Astrocyte of the spinal cord (primary cell): ENCODE data around the gene RAB1B.
"Not testable (repeated sequence)": the region's sequence is repeated elsewhere in the genome, so short reads cannot be mapped to it uniquely, and the experiment has no call there.

Experiments
- DNase-seq: peaks from one replicate; pipeline ENCODE4 v3.0.0; 2011; ENCODE audit warnings: low read depth, low spot score
- H3K4me3 ChIP-seq: 2 replicates; pipeline ENCODE4 v1.5.1; 2011; ENCODE audit warnings: low read depth, mild to moderate bottlenecking, low read length, moderate library complexity
- in situ Hi-C: cut with HindIII; loops from 2 replicates; pipeline ENCODE4 v1.10.0; 2017; ENCODE audit warnings: low sequenced_read_pairs
- TF ChIP-seq, protein P1 (sequence below): IDR thresholded peaks from 2 replicates; pipeline ENCODE4 v1.5.1; 2012; ENCODE audit warnings: low read depth, mild to moderate bottlenecking, low read length, inconsistent platforms

The RAB1B gene

GRCh38 chr11:66315921-66316811, 47.7 kb downstream of the RAB1B start:
- TF ChIP-seq, protein P1, sequence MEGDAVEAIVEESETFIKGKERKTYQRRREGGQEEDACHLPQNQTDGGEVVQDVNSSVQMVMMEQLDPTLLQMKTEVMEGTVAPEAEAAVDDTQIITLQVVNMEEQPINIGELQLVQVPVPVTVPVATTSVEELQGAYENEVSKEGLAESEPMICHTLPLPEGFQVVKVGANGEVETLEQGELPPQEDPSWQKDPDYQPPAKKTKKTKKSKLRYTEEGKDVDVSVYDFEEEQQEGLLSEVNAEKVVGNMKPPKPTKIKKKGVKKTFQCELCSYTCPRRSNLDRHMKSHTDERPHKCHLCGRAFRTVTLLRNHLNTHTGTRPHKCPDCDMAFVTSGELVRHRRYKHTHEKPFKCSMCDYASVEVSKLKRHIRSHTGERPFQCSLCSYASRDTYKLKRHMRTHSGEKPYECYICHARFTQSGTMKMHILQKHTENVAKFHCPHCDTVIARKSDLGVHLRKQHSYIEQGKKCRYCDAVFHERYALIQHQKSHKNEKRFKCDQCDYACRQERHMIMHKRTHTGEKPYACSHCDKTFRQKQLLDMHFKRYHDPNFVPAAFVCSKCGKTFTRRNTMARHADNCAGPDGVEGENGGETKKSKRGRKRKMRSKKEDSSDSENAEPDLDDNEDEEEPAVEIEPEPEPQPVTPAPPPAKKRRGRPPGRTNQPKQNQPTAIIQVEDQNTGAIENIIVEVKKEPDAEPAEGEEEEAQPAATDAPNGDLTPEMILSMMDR: no peak
- DNase-seq: no peak
- peak overlapping the region; percentile 57 for H3K4me3 ChIP-seq
- in situ Hi-C loops: no loop called here

- peak; percentile 82 for DNase-seq
- peak within 1 kb of the TSS; percentile 57 for H3K4me3 ChIP-seq
- in situ Hi-C loops: no loop called here
- TF ChIP-seq, protein P1: no peak
These were observed 48.4 kb downstream of the RAB1B start, which contains the start of gene CD248 for GRCh38 chr11:66316849-66317251. TSS of gene CD248 (minus strand) at chr11:66317044. CDS start at chr11:66317027, 17 bp downstream.

- in situ Hi-C loops: no loop called here
- DNase-seq: no peak
These were observed 48.9 kb downstream of the RAB1B start for GRCh38 chr11:66317322-66317722.

DNA sequence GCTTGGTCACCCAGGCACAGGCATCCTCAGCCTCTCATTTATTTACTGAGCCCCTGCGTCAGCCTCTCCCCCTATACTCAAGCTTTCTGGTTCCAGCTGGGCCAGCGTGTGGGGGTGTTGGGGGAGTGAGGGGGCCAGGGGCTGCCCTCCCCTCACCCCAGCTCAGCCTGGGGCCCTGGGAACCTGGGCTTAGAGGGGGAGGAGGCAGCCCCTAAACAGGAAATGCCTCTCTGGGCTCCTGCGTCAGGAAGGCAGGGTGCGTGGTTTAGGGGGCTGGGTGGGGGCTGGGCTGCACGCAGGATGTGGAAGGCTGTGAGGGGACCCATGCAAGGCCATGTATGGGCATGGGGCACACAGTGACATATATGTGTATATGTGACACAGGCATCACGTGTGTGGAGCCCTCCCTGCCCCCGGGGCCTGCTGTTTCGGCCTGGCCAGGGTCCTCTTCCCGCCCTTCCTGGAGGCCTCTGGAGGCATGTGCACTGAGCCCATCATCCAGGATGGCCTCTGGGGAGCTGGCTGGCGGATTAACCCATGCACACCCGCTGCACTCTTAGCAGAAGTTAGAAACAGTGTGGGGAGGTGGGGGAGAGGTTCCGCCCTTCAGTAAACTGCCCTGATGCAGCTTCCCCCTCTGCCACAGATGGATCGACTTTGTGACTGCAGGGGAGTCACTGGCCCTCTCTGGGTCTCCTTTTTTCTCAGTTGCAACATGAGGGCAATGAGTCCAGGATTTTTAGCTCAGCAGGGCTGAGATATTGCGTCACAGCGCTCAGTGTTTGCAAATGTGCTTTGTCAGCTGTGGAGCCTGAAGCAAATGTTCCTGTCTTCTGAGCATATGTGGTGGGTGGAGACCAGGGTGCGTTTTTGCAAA, 49.5 kb downstream of the RAB1B start:
- DNase-seq: peak; percentile 84
- TF ChIP-seq, protein P1: no peak
- no peak overlapping the region for H3K4me3 ChIP-seq
- in situ Hi-C loops: no loop called here

More at GRCh38 chr11:66317322-66317722, 48.9 kb downstream of the RAB1B start:
- TF ChIP-seq, protein P1: no peak
- H3K4me3 ChIP-seq: no peak overlapping the region

- H3K4me3 ChIP-seq: no peak overlapping the region
- TF ChIP-seq, protein P1: no peak
- DNase-seq: no peak
- in situ Hi-C loops: no loop called here
These were observed 50.1 kb downstream of the RAB1B start for GRCh38 chr11:66318600-66318970.

DNA sequence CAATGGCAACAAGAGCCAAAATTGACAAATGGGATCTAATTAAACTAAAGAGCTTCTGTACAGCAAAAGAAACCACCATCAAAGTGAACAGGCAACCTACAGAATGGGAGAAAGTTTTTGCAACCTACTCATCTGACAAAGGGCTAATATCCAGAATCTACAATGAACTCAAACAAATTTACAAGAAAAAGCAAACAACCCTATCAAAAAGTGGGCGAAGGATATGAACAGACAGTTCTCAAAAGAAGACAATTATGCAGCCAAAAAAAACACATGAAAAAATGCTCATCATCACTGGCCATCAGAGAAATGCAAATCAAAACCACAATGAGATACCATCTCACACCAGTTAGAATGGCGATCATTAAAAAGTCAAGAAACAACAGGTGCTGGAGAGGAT, 51.9 kb downstream of the RAB1B start:
- DNase-seq, H3K4me3 ChIP-seq, in situ Hi-C loops: not testable (repeated sequence)

DNA sequence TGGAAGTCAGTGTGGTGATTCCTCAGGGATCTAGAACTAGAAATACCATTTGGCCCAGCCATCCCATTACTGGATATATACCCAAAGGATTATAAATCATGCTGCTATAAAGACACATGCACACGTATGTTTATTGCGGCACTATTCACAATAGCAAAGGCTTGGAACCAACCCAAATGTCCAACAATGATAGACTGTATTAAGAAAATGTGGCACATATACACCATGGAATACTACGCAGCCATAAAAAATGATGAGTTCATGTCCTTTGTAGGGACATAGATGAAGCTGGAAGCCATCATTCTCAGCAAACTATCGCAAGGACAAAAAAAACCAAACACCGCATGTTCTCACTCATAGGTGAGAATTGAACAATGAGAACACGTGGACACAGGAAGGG, 52.3 kb downstream of the RAB1B start:
- DNase-seq, H3K4me3 ChIP-seq, in situ Hi-C loops: not testable (repeated sequence)
